Esophagus muscularis mucosa (tissue), 4 donors: ENCODE measurements around the gene KIFAP3. TPM values are rescaled to one million over a fixed set of nuclear protein-coding genes. Genes with fewer than 3 reads are reported as not detected.
"Not testable (repeated sequence)": the region's sequence is repeated elsewhere in the genome, so short reads cannot be mapped to it uniquely, and the experiment has no call there.

Experiments used
- DNase-seq: peaks from one replicate; pipeline ENCODE4 v3.0.0-alpha.2; 2017; ENCODE audit errors: extremely low spot score
- H3K27ac ChIP-seq, 4 donors: fragments of 200-600 bp; sonication (generic); replicated peaks in 1 of 4; 1 replicate in 3 of 4; 2 replicates in 1 of 4; pipeline ENCODE4 v1.5.1; 2016 to 2019; ENCODE audit warnings: mild to moderate bottlenecking in 1 of 4
- H3K27me3 ChIP-seq, 4 donors: fragments of 200-600 bp; sonication (generic); one replicate each; pipeline versions ENCODE4 v1.5.1 to v1.6.0; 2016 to 2019
- H3K36me3 ChIP-seq, 4 donors: fragments of 200-600 bp; sonication (generic); one replicate each; pipeline ENCODE4 v1.5.1; 2016 to 2019
- H3K4me1 ChIP-seq, 4 donors: fragments of 200-600 bp; sonication (generic); one replicate each; pipeline ENCODE4 v1.5.1; 2016 to 2019
- H3K4me3 ChIP-seq, 4 donors: fragments of 200-600 bp; sonication (generic); 1 replicate in 2 of 4; 2 replicates in 2 of 4; pipeline ENCODE4 v1.5.1; 2016 to 2019; ENCODE audit warnings: mild to moderate bottlenecking in 4 of 4, moderate library complexity in 1 of 4
- H3K9me3 ChIP-seq, 4 donors: fragments of 200-600 bp; sonication (generic); 1 replicate in 3 of 4; 2 replicates in 1 of 4; pipeline ENCODE4 v1.5.1; 2016 to 2019
- CTCF ChIP-seq, 3 experiments: fragments of 200-600 bp in 2 of 3; fragments of 450-650 bp in 1 of 3; sonication (generic) in 2 of 3; IDR thresholded peaks; one replicate each; pipeline ENCODE4 v1.5.1; 2017 to 2019; ENCODE audit warnings: antibody characterized with exemption in 3 of 3, mild to moderate bottlenecking in 2 of 3, moderate library complexity in 1 of 3
- EP300 ChIP-seq: sonication (generic); formaldehyde crosslinking; IDR thresholded peaks from one replicate; pipeline ENCODE4 v1.6.1; 2017; ENCODE audit warnings: antibody characterized with exemption
- POLR2A ChIP-seq: fragments of 450-650 bp; IDR thresholded peaks from one replicate; pipeline ENCODE4 v1.6.1; 2017; ENCODE audit warnings: antibody characterized with exemption, moderate library complexity, mild to moderate bottlenecking, low read depth
- POLR2AphosphoS5 ChIP-seq, 2 donors: sonication (generic); formaldehyde crosslinking; IDR thresholded peaks; one replicate each; pipeline ENCODE4 v1.6.1; 2017; ENCODE audit warnings: antibody characterized with exemption in 2 of 2
- WGBS: methylation state at CpG from one replicate; pipeline ENCODE4 v1.1.5; 2018; 5-methylcytosine and 5-hydroxymethylcytosine counted together
- intact Hi-C: fragments of 100-400 bp; cut with DNase I; formaldehyde crosslinking; loops from one replicate; pipeline ENCODE4 v1.15.1; 2023
- total RNA-seq, 4 donors: library from RNA; depleted of rRNA; stranded (reverse); fragments of >200 nt; gene quantifications; one replicate each; pipeline versions ENCODE4 v1.1.0 to v1.2.1, GENCODE V29; 2016

The KIFAP3 gene
- total RNA-seq, 4 donors from 2014 or later = 23.9 to 35.9 (median 30.0) TPM

DNA sequence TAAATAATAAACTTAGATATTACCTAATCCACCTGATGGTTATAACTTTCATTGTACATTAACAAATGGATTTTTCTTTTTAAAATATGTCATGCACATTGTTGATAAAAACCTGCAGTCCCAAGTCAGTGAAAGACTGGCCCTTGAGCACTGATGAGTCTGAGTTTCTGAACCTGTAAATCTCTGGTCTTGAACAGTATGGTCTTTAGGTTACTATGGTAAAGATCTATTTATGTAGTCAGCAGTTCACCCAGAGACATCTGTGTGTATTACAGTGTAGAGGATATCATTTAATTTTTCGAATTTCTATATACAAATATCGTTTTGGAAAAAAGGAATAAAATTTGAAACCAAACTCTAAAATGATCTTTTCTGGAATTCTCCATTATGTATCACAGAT is 150.4 kb downstream of the KIFAP3 start:
- TF ChIP-seq POLR2A (no peak), CTCF (IDR thresholded peaks at IDR 0.05) (no peak), EP300 (no peak), POLR2AphosphoS5 (IDR thresholded peaks at IDR 0.05) (no peak)
- intact Hi-C loops = no loop called here
- no peaks in the 10 kb centered on the region for H3K9me3 ChIP-seq
- H3K27ac ChIP-seq = no peak overlapping the region
- no peaks in the 10 kb centered on the region for H3K27me3 ChIP-seq
- H3K4me1 ChIP-seq = peaks cover 0 to 8% (median 0%) of the 10 kb centered on the region in 4 donors
- peaks cover 6 to 26% (median 15%) of the 10 kb centered on the region in 4 donors for H3K36me3 ChIP-seq
- WGBS = 94% methylated on average over 2 of the region's 2 CpGs
- no peak for DNase-seq
- H3K4me3 ChIP-seq = no peak overlapping the region

DNA sequence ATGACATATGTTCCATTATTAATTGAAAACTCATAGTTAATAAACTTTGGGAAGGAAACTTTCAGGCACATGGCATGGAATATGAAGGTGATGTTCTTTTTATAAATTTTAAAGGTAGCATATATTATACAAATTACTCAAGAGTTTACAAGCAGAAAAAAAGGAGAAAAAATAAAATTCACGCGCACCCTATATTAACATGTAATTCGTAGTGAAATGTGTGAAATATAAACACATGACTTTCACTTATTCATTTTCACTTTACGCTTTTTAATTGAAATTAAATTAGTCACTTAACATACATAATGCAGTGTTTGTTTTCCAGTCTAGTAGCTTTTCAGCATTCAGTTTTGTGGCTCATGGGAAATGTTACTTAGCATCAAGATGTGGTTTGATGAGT is 153.4 kb downstream of the KIFAP3 start:
- H3K27ac ChIP-seq = no peak overlapping the region
- 95% methylated on average over 4 of the region's 4 CpGs for WGBS

GRCh38 chr1:169918927-169919326 is 155.6 kb downstream of the KIFAP3 start:
- H3K27ac ChIP-seq = no peak overlapping the region
- WGBS = 42% methylated on average over 1 of the region's 1 CpG
- no peak overlapping the region for H3K4me3 ChIP-seq
- H3K9me3 ChIP-seq = no peaks in the 10 kb centered on the region
- intact Hi-C loops = no loop called here
- no peaks in the 10 kb centered on the region for H3K4me1 ChIP-seq
- TF ChIP-seq POLR2A = no peak
- no peak for TF ChIP-seq CTCF (IDR thresholded peaks at IDR 0.05)
- no peak for TF ChIP-seq POLR2AphosphoS5 (IDR thresholded peaks at IDR 0.05)
- peaks cover 6 to 37% (median 22%) of the 10 kb centered on the region in 4 donors for H3K36me3 ChIP-seq
- H3K27me3 ChIP-seq = no peaks in the 10 kb centered on the region
- DNase-seq = no peak

More for the DNA sequence above, 153.4 kb downstream of the KIFAP3 start:
- no peaks in the 10 kb centered on the region for H3K27me3 ChIP-seq
- H3K36me3 ChIP-seq = peaks cover 6 to 31% (median 22%) of the 10 kb centered on the region in 4 donors
- intact Hi-C loops = no loop called here
- H3K4me1 ChIP-seq = peaks cover 0 to 8% (median 0%) of the 10 kb centered on the region in 4 donors
- no peak for DNase-seq
- H3K4me3 ChIP-seq = no peak overlapping the region
- no peaks in the 10 kb centered on the region for H3K9me3 ChIP-seq
- TF ChIP-seq POLR2AphosphoS5 (IDR thresholded peaks at IDR 0.05) (no peak), POLR2A (no peak), CTCF (IDR thresholded peaks at IDR 0.05) (no peak), EP300 (no peak)

- H3K27me3 ChIP-seq, H3K4me3 ChIP-seq, H3K27ac ChIP-seq, DNase-seq, intact Hi-C loops, H3K4me1 ChIP-seq, H3K9me3 ChIP-seq: not testable (repeated sequence)
- 96% methylated on average over 9 of the region's 9 CpGs for WGBS
- H3K36me3 ChIP-seq = peaks cover 6 to 37% (median 22%) of the 10 kb centered on the region in 4 donors
Measured at GRCh38 chr1:169918220-169918619, 156.3 kb downstream of the KIFAP3 start.

DNA sequence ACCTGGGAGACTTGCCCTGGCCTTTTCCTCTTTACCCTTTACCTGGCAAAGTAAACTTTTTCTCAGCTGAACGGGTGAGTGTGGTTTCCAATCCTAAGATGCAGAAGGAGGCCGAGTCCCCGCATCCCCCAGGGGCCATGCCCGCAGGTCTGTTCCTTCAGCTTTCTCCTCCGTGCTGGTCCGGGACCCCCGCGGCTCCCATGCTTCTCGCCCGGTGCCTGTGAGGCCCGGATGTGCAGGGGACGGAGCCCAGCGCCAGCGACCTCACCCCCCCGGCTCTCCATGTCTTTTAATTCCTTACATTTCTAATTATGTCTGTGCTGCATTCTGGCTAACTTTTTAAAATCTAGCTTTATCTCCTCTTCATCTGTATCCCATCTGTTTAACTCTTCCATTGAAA is 159.3 kb downstream of the KIFAP3 start:
- DNase-seq = no peak
- intact Hi-C loops = no loop called here
- Histone ChIP-seq H3K9me3 (no peaks in the 10 kb centered on the region), H3K4me3 (no peak overlapping the region), H3K27ac (no peak overlapping the region), H3K27me3 (no peaks in the 10 kb centered on the region), H3K36me3 (peaks cover 5 to 27% (median 14%) of the 10 kb centered on the region in 4 donors), H3K4me1 (no peaks in the 10 kb centered on the region)
- 64% methylated on average over 15 of the region's 15 CpGs for WGBS
- TF ChIP-seq EP300 (no peak), POLR2A (no peak), CTCF (IDR thresholded peaks at IDR 0.05) (no peak), POLR2AphosphoS5 (IDR thresholded peaks at IDR 0.05) (no peak)
